AG04450 (cell line): ENCODE results near the gene PHF24. TPM values are rescaled to one million over a fixed set of nuclear protein-coding genes. Genes with fewer than 3 reads are reported as not detected.

Experiments used
- CTCF ChIA-PET: fragments of 300-600, 350-600 bp; formaldehyde crosslinking; extraction: SDS; loops from one replicate; lab custom pipeline; 2022; ENCODE audit warnings: antibody characterized with exemption, inconsistent platforms; lab: Charles Lee
- POLR2A ChIA-PET: fragments of 350-600 bp; formaldehyde crosslinking; extraction: SDS; loops from one replicate; lab custom pipeline; 2021; ENCODE audit warnings: antibody characterized with exemption, inconsistent platforms; lab: Yijun Ruan, JAX
- DNase-seq: peaks from one replicate; pipeline ENCODE4 v3.0.0-alpha.2; 2011; ENCODE audit warnings: low read depth, low spot score
- H3K27ac ChIP-seq: one replicate; pipeline ENCODE4 v1.5.1; 2012; ENCODE audit warnings: low read depth, low read length, control low read depth
- H3K27me3 ChIP-seq: one replicate; pipeline ENCODE4 v1.6.0; 2012; ENCODE audit warnings: low read length; ENCODE audit not compliant: control insufficient read depth, insufficient read depth
- H3K4me3 ChIP-seq: 2 replicates; pipeline ENCODE4 v1.5.1; 2011; ENCODE audit warnings: mild to moderate bottlenecking, low read depth, low read length, control low read depth
- H3K9me3 ChIP-seq: 2 replicates; pipeline ENCODE4 v1.5.1; 2012; ENCODE audit warnings: low read length; ENCODE audit not compliant: control insufficient read depth, insufficient read depth
- CTCF ChIP-seq: IDR thresholded peaks from 2 replicates; pipeline ENCODE4 v1.5.1; 2011; ENCODE audit warnings: low read depth, low read length, control low read depth, inconsistent platforms
- polyA plus RNA-seq: library from polyadenylated mRNA; depleted of rRNA; stranded (reverse); fragments of >200 nt; gene quantifications from 2 replicates; pipeline ENCODE4 v1.2.3, GENCODE V29; 2011

The PHF24 gene
- polyA plus RNA-seq, 1 experiment = not detected

- Histone ChIP-seq H3K4me3 (peak overlapping the region; percentile 87; the same call in 1 of the 2 replicates), H3K27me3 (no peaks in the 10 kb centered on the region), H3K9me3 (no peaks in the 10 kb centered on the region), H3K27ac (peak overlapping the region; percentile 2)
- ChIA-PET CTCF (interaction anchor here (1.1 to 1.7 kb wide), 3 partner anchors 91 to 112 kb away, joined by 3 to 7 read pairs (median 4); partner anchors contain the start of genes PIGO and STOML2), POLR2A (no interaction called here)
- TF ChIP-seq CTCF = no peak
- DNase-seq = no peak
Measured at GRCh38 chr9:34990908-34991606, 33.0 kb downstream of the PHF24 start.

- POLR2A ChIA-PET = no interaction called here
- CTCF ChIA-PET = interaction anchor here (1.7 kb wide), 1 partner anchor 92 kb away, joined by 7 read pairs; no protein-coding TSS in a partner anchor
- TF ChIP-seq CTCF = no peak; the same call in 1 of the 2 replicates
- H3K4me3 ChIP-seq = peak overlapping the region; percentile 7; the same call in 1 of the 2 replicates
- no peaks in the 10 kb centered on the region; the same call in 1 of the 2 replicates for H3K9me3 ChIP-seq
- H3K27ac ChIP-seq = peak overlapping the region; percentile 85
- H3K27me3 ChIP-seq = no peaks in the 10 kb centered on the region
- no peak for DNase-seq
Measured at GRCh38 chr9:34991607-34992375, 33.7 kb downstream of the PHF24 start.

GRCh38 chr9:34992376-34992951, 34.4 kb downstream of the PHF24 start:
- DNase-seq = peak; percentile 72
- CTCF ChIA-PET = interaction anchor here (1.7 kb wide), 1 partner anchor 93 kb away, joined by 7 read pairs; no protein-coding TSS in a partner anchor
- H3K4me3 ChIP-seq = peak overlapping the region; percentile 7; the same call in 1 of the 2 replicates
- no peak for TF ChIP-seq CTCF
- H3K27me3 ChIP-seq = no peaks in the 10 kb centered on the region
- peak overlapping the region; percentile 85 for H3K27ac ChIP-seq
- POLR2A ChIA-PET = interaction anchor here (2.7 kb wide), 1 partner anchor 80 kb away, joined by 12 read pairs; the partner anchor contains the start of gene VCP
- no peaks in the 10 kb centered on the region; the same call in 1 of the 2 replicates for H3K9me3 ChIP-seq

GRCh38 chr9:34993502-34994259, 35.6 kb downstream of the PHF24 start:
- no peak for DNase-seq
- Histone ChIP-seq H3K4me3 (no peak overlapping the region), H3K27ac (peak overlapping the region; percentile 85), H3K27me3 (no peaks in the 10 kb centered on the region), H3K9me3 (no peaks in the 10 kb centered on the region; the same call in 1 of the 2 replicates)
- ChIA-PET POLR2A (interaction anchor here (2.7 kb wide), 1 partner anchor 78 kb away, joined by 12 read pairs; the partner anchor contains the start of gene VCP), CTCF (interaction anchor here (0.7 to 2.9 kb wide), 13 partner anchors 9 to 291 kb away, joined by 3 to 33 read pairs (median 4); partner anchors contain the start of gene PIGO)
- TF ChIP-seq CTCF = no peak
